K562 (cell line): ENCODE results near the gene ARHGAP29. TPM values are rescaled to one million over a fixed set of nuclear protein-coding genes. Genes with fewer than 3 reads are reported as not detected.

ENCODE experiments used
- ATAC-seq: fragments of 200-7000 bp; cut with Tn5 transposase; 3 replicates; pipeline ENCODE4 v1.9.1; 2020; ENCODE audit warnings: moderate library complexity
- BruUV-seq: library from RNA; stranded (reverse); fragments of 400-500 nt; replicated peaks from 2 replicates; lab custom pipeline; 2021; lab: Mats Ljungman, UMichigan
- CTCF ChIA-PET: fragments of 300-600 bp; formaldehyde crosslinking; extraction: SDS; loops from one replicate; lab custom pipeline; 2021; ENCODE audit warnings: low intra/inter-chr PET ratio; lab: Yijun Ruan, JAX
- POLR2A ChIA-PET: fragments of 300-600, 350-650 bp; sonication (Branson Sonifier 250); formaldehyde crosslinking; extraction: SDS; loops from one replicate; lab custom pipeline; 2021; ENCODE audit warnings: antibody characterized with exemption, inconsistent platforms; lab: Yijun Ruan, JAX
- DNase-seq, 4 experiments: peaks; one replicate each; pipeline versions ENCODE4 v3.0.0 to v3.0.0-alpha.2; 2011 to 2018; ENCODE audit warnings: low spot score in 3 of 4, mixed read lengths in 3 of 4; ENCODE audit errors: extremely low read depth in 1 of 4
- FAIRE-seq: peaks from 2 replicates; lab custom pipeline; 2011; peaks lifted over from hg19 to GRCh38; lab: Jason Lieb, UNC
- H2AFZ ChIP-seq: 2 replicates; pipeline ENCODE4 v1.6.0; 2011; ENCODE audit warnings: low read depth, low read length, control low read depth, inconsistent platforms
- H3K27ac ChIP-seq: fragments of 200-600 bp; 3 replicates; pipeline ENCODE4 v1.8.0; 2011; ENCODE audit warnings: low read depth, mild to moderate bottlenecking, control low read depth, inconsistent platforms, low read length, moderate library complexity, mixed read lengths; ENCODE audit errors: extremely low read depth
- H3K27me3 ChIP-seq, 2 experiments: fragments of 300-600 bp in 1 of 2; 2 replicates in 1 of 2; 3 replicates in 1 of 2; pipeline versions ENCODE4 v1.6.0 to v1.8.0; 2011; ENCODE audit warnings: inconsistent platforms in 2 of 2, low read length in 2 of 2, mild to moderate bottlenecking in 1 of 2, mixed read lengths in 1 of 2, moderate library complexity in 1 of 2; ENCODE audit not compliant: control insufficient read depth in 2 of 2, insufficient read depth in 2 of 2
- H3K36me3 ChIP-seq: fragments of 300-600 bp; 3 replicates; pipeline ENCODE4 v1.8.0; 2011; ENCODE audit warnings: mild to moderate bottlenecking, low read length, inconsistent platforms; ENCODE audit not compliant: control insufficient read depth, insufficient read depth
- H3K4me1 ChIP-seq, 2 experiments: fragments of 200-600 bp in 1 of 2; replicated peaks in 1 of 2; 2 replicates in 1 of 2; 3 replicates in 1 of 2; pipeline versions ENCODE4 v1.5.1 to v1.8.0; 2011; ENCODE audit warnings: inconsistent platforms in 2 of 2, low read length in 2 of 2, mild to moderate bottlenecking in 1 of 2, mixed read lengths in 1 of 2, moderate library complexity in 1 of 2; ENCODE audit not compliant: control insufficient read depth in 2 of 2, insufficient read depth in 2 of 2
- H3K4me2 ChIP-seq: 2 replicates; pipeline ENCODE4 v1.6.1; 2011; ENCODE audit warnings: low read length, control low read depth, inconsistent platforms, mixed read lengths; ENCODE audit not compliant: insufficient read depth
- H3K4me3 ChIP-seq: fragments of 200-600 bp; sonication (generic), shearing (Covaris generic); 2 replicates; pipeline ENCODE4 v1.5.1; 2016; ENCODE audit warnings: control low read depth, inconsistent platforms
- H3K79me2 ChIP-seq: fragments of 200-600 bp; 3 replicates; pipeline ENCODE4 v1.8.0; 2011; ENCODE audit warnings: low read length, inconsistent platforms; ENCODE audit not compliant: control insufficient read depth, insufficient read depth
- H3K9ac ChIP-seq, 2 experiments: 2 replicates each; pipeline versions ENCODE4 v1.6.0 to v1.6.1; 2011; ENCODE audit warnings: low read depth in 2 of 2, low read length in 2 of 2, control low read depth in 1 of 2, inconsistent platforms in 1 of 2, mild to moderate bottlenecking in 1 of 2, mixed read lengths in 1 of 2; ENCODE audit not compliant: insufficient read depth in 1 of 2
- H3K9me1 ChIP-seq: one replicate; pipeline ENCODE4 v1.6.0; 2011; ENCODE audit warnings: inconsistent platforms, mild to moderate bottlenecking, low read length, moderate library complexity; ENCODE audit not compliant: control insufficient read depth, insufficient read depth
- H3K9me3 ChIP-seq: replicated peaks from 2 replicates; pipeline ENCODE4 v1.5.1; 2011; ENCODE audit warnings: low read depth, low read length, inconsistent platforms; ENCODE audit not compliant: control insufficient read depth, insufficient read depth
- H4K20me1 ChIP-seq: replicated peaks from 2 replicates; pipeline ENCODE4 v1.6.1; 2011; ENCODE audit warnings: low read length, inconsistent platforms, mixed read lengths; ENCODE audit not compliant: control insufficient read depth, insufficient read depth
- CHD4 ChIP-seq: fragments of 200-600 bp; sonication (generic); IDR thresholded peaks from 3 replicates; pipeline ENCODE4 v1.6.1; 2012; ENCODE audit warnings: low read depth, mild to moderate bottlenecking, mixed read lengths, low read length, inconsistent platforms; ENCODE audit not compliant: insufficient read depth, insufficient replicate concordance, poor library complexity, severe bottlenecking
- CREB3 ChIP-seq: fragments of 450-650 bp; conservative IDR thresholded peaks from 2 replicates; pipeline ENCODE4 v1.6.1; 2016; ENCODE audit warnings: missing genetic modification characterization, low read depth, mild to moderate bottlenecking, missing compliant biosample characterization, moderate library complexity
- IRF9 ChIP-seq: fragments of 450-650 bp; IDR thresholded peaks from 2 replicates; pipeline ENCODE4 v1.6.1; 2016; ENCODE audit warnings: missing biosample characterization, missing genetic modification characterization
- KLF13 ChIP-seq: fragments of 450-650 bp; IDR thresholded peaks from 2 replicates; pipeline ENCODE4 v1.6.1; 2016; ENCODE audit warnings: missing genetic modification characterization, low read depth, mild to moderate bottlenecking, missing compliant biosample characterization, moderate library complexity, borderline replicate concordance
- NONO ChIP-seq, 2 experiments: fragments of 200-400 bp in 1 of 2; fragments of 450-650 bp in 1 of 2; formaldehyde crosslinking in 1 of 2; IDR thresholded peaks; 2 replicates each; pipeline ENCODE4 v1.6.1; 2017; ENCODE audit warnings: low read depth in 2 of 2, mild to moderate bottlenecking in 2 of 2, moderate library complexity in 2 of 2, low read length in 1 of 2
- NR2C1 ChIP-seq, 2 experiments: fragments of 450-650 bp; IDR thresholded peaks; 2 replicates each; pipeline ENCODE4 v1.6.1; 2017; ENCODE audit warnings: mild to moderate bottlenecking in 2 of 2, antibody characterized with exemption in 1 of 2, inconsistent platforms in 1 of 2, missing compliant biosample characterization in 1 of 2, missing genetic modification characterization in 1 of 2
- PHF21A ChIP-seq: fragments of 450-650 bp; IDR thresholded peaks from 2 replicates; pipeline ENCODE4 v1.6.1; 2017; ENCODE audit warnings: low read depth, borderline replicate concordance
- TCFL5 ChIP-seq: fragments of 250-450 bp; sonication (Bioruptor Pico); conservative IDR thresholded peaks from 2 replicates; pipeline ENCODE4 v1.6.1; 2021; ENCODE audit warnings: mild to moderate bottlenecking, moderate library complexity, matching md5 sums
- ZBTB8A ChIP-seq: fragments of 450-650 bp; IDR thresholded peaks from 2 replicates; pipeline ENCODE4 v1.6.1; 2018; ENCODE audit warnings: mild to moderate bottlenecking, moderate library complexity; ENCODE audit not compliant: partially characterized antibody
- ZNF197 ChIP-seq: fragments of 200-800 bp; sonication (Bioruptor generic); IDR thresholded peaks from 2 replicates; pipeline ENCODE4 v1.6.1; 2016; ENCODE audit warnings: low read depth, missing genetic modification characterization, missing compliant biosample characterization
- ZNF431 ChIP-seq: sonication (generic); formaldehyde crosslinking; IDR thresholded peaks from 2 replicates; pipeline ENCODE4 v1.8.0; 2022; ENCODE audit warnings: mild to moderate bottlenecking, missing genetic modification reagents
- WGBS: fragments of 100-300 bp; shearing (Covaris generic); methylation state at CpG from one replicate; pipeline ENCODE4 v1.1.6; 2016; ENCODE audit warnings: low coverage, mixed read lengths; ENCODE audit not compliant: insufficient coverage; ENCODE audit errors: missing lambda C conversion rate; 5-methylcytosine and 5-hydroxymethylcytosine counted together
- in situ Hi-C: fragments of 300-500 bp; cut with MboI; formaldehyde crosslinking; loops from 4 replicates; pipeline ENCODE4 v1.15.0; 2018; ENCODE audit warnings: inconsistent platforms, mixed read lengths
- intact Hi-C: fragments of 100-400 bp; cut with micrococcal nuclease; formaldehyde crosslinking; loops from 2 replicates; pipeline ENCODE4 v1.14.2; 2022
- polyA plus RNA-seq, 8 experiments: library from polyadenylated mRNA; depleted of rRNA in 4 of 8; stranded (reverse) in 5 of 8; unstranded in 3 of 8; fragments of >200 nt; fragmentation: Nextera tagmentation in 2 of 8; fragmentation: Illumina TruSeq in 1 of 8; extraction: Ambion mirVana in 2 of 8; extraction: Trizol in 1 of 8; gene quantifications; 2 replicates each; pipeline versions ENCODE4 v1.2.1 to v1.2.3, GENCODE V29; 2011 to 2014; ENCODE audit warnings: inconsistent platforms in 1 of 8, missing spikeins in 1 of 8
- total RNA-seq, 7 experiments: library from RNA; depleted of rRNA in 6 of 7; stranded (reverse); fragments of >200 nt in 6 of 7; fragmentation: Illumina TruSeq in 2 of 7; extraction: Trizol in 2 of 7; gene quantifications; 2 replicates each; pipeline versions ENCODE4 v1.2.1 to v1.2.3, GENCODE V29; 2011 to 2021; ENCODE audit warnings: low replicate concordance in 1 of 7

The ARHGAP29 gene
- total and polyA plus RNA-seq, 9 of the 15 experiments (the other 6 are each of a cell fraction or from before 2014, with no cell fraction given), result under 0.01 to 0.13 (median 0.02) TPM; not detected in 5

GRCh38 chr1:94231746-94232145 lies 5.6 kb downstream of the ARHGAP29 start:
- POLR2A ChIA-PET, result no interaction called here
- TF ChIP-seq TCFL5 (CRISPR knock-in tag) (no peak), IRF9 (tag) (no peak), NR2C1 (IDR thresholded peaks at IDR 0.05) (no peak), NR2C1 (tag; IDR thresholded peaks at IDR 0.05) (no peak), ZBTB8A (no peak), CREB3 (tag) (no peak), ZNF431 (no peak), CHD4 (no peak), KLF13 (tag) (no peak), PHF21A (no peak), ZNF197 (CRISPR knock-in tag) (no peak), NONO (IDR thresholded peaks at IDR 0.05; ENCODE audit: low read depth in 2 of 2, low read length in 1 of 2) (no peak)
- H3K4me3 ChIP-seq, result no peak overlapping the region
- no TSS peak for BruUV-seq
- H3K9me3 ChIP-seq, result no peaks in the 10 kb centered on the region
- H3K4me2 ChIP-seq, result no peak overlapping the region
- H2AFZ ChIP-seq, result no peak overlapping the region
- CTCF ChIA-PET, result no interaction called here
- WGBS, result 0% methylated on average over 1 of the region's 1 CpG
- ATAC-seq (no peak), DNase-seq (no peak), FAIRE-seq (no peak)
- H3K79me2 ChIP-seq, result no peaks in the 10 kb centered on the region
- H3K27ac ChIP-seq, result no peak overlapping the region
- H3K4me1 ChIP-seq, result no peaks in the 10 kb centered on the region
- no peak overlapping the region for H3K9ac ChIP-seq
- H4K20me1 ChIP-seq, result no peaks in the 10 kb centered on the region
- intact Hi-C loops (no loop called here), in situ Hi-C loops (no loop called here)
- H3K27me3 ChIP-seq, result peaks cover 0 to 2% of the 10 kb centered on the region in 2 experiments; a peak in 1 of 5 replicates
- H3K36me3 ChIP-seq, result no peaks in the 10 kb centered on the region
- no peaks in the 10 kb centered on the region for H3K9me1 ChIP-seq
